GM15510 (cell line): ENCODE data around the gene NUCKS1.

Experiments used
- POLR2A ChIP-seq: IDR thresholded peaks from 3 replicates; pipeline ENCODE4 v1.6.1; 2011; ENCODE audit warnings: borderline replicate concordance; ENCODE audit not compliant: insufficient read length; ENCODE audit errors: extremely low read depth

The NUCKS1 gene

DNA sequence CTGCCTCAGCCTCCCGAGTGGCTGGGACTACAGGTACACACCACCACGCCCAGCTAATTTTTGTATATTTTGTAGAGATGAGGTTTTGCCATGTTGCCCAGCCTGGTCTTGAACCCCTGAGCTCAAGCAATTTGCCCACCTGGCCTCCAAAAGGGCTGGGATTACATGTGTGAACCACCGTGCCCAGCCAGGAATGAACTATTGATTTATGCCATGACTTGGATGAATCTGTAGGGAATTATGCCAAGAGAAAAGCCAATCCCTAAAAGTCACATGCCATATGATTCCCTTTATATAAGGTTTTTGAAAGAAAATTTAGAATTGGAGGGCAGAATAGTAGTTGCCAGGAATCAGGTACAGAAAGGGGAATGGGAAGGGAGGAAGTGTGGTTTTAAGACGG, 50.6 kb downstream of the NUCKS1 start:
- no peak for TF ChIP-seq POLR2A

- TF ChIP-seq POLR2A, result no peak
Observed at GRCh38 chr1:205698921-205699320, 51.1 kb downstream of the NUCKS1 start.

DNA sequence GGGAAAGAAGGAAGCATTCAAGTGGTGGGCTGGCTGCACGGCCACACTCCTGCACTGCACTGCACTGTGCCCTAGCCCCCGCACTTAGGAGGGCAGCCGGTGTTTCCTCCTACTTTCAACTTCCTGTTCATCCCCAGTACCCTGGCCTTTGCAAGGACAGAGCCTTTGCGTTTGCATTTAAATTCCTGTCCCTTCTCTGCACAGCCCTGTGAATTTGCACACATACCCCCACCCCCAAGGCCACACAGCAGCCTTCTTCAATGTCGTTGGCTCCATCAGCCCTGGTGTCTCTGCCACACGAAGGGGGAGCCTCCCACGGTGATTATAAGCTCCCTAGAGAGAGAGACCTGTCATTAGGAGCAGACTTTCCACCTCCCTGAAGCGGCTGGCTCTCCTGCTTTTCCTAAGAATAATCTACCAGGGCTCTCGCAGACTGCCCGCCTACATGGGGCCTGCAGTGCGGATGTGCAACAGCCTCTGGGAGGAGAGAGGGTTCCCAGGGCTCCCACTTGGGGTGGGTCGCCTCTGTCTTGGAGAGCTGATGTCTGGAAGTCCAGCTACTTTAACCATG, 56.5 kb downstream of the NUCKS1 start:
- no peak for TF ChIP-seq POLR2A

- TF ChIP-seq POLR2A, result no peak
Observed at GRCh38 chr1:205692423-205692822, 57.6 kb downstream of the NUCKS1 start.

GRCh38 chr1:205690122-205690756, 59.7 kb downstream of the NUCKS1 start:
- TF ChIP-seq POLR2A, result no peak

DNA sequence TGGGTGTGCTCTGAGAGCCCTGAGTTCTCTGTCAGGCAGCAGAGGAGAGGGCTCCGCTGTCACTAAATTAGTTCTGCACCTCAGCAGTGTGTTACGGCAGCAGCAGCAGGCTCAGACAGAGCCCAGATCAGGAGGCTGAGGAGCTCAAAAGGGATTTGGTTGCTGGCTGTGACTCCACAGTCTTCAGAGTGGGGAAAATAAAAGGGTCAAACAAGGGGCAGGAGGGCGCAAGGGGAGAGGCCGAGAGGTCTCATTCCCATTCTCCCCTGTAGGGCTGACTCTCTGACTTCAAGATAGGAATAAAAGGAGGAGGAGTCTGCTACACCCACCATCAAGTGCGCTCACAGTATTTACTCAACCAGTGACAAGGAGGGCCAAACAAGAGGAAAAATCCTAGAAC, 60.5 kb downstream of the NUCKS1 start:
- no peak for TF ChIP-seq POLR2A

DNA sequence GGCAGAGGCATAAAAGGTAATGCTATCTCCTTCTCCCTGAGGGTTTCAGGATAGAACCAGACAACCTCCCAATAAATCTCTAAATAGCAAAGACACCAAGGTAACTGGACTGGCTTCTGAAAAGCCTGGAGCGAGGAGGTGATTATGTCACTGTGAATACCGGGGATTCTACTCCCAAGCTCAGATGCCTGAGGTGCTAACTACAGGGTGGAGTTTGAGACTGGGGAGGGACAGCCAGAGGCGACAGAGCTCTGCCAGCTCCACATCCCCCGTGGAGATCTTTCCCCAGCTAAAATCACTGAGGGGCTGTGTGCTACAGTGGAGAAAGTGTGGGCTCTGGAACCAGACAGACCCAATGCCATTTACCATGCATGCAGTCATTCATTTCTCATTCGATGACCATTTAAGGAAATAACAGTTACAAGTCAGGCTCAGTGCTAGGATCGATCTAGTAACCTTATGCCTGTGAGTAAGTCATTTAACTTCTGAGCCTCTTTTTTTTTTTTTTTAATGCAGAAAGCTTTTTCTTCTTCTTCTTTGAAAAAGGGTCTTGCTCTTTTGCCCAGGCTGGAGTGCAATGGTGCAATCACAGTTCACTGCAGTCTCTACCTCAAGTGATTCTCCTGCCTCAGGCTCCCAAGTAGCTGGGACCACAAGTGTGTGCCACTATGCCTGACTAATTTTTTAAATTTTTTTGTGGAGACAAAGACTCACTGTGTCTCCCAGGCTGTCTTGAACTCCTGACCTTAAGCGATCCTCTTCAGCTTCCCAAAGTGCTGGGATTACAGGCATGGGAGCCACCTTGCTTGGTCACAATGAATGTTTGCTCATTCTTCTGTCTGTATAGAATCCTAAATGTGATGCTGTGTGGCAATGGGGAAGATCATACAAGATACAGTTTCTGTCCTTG, 61.6 kb downstream of the NUCKS1 start:
- TF ChIP-seq POLR2A, result no peak

DNA sequence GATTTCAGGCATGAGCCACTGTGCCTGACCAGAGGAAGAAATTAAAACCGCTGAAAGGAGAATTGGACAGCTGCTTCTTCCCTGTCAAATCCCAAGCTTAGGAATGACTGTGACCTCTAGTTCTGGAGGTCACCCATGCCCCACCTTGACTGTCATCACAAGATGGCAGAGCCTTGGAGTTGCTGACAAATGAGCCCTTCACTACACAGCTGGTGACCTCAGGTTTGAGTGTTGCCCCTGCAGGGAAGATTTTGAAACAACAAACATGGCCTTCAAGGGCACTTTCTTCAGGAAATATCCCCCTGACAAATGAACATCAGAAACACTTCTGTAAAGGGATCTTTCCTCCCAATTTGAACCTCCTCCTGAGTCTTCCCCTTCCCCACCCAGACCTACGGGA, 62.7 kb downstream of the NUCKS1 start:
- TF ChIP-seq POLR2A, result no peak

DNA sequence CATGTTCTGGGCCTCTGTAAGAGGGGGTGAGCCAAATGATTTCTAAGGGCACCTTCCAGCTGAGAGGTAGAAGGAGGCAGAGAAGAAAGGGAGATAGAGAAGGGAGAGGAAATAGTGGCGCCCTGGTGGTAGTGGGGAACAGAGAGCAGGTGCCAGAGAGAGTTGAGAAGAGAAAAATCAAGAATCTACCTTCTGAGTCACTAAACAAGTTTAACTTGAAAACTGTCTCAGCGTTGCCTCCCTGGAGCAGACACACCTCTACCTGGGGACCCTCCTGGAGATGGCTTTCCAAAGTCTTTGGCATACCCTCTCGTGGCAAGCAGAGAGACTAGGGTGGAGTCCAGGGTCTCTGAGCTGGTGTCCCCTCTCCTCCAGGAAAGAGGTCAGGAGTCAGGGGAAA, 68.6 kb downstream of the NUCKS1 start:
- TF ChIP-seq POLR2A, result no peak

DNA sequence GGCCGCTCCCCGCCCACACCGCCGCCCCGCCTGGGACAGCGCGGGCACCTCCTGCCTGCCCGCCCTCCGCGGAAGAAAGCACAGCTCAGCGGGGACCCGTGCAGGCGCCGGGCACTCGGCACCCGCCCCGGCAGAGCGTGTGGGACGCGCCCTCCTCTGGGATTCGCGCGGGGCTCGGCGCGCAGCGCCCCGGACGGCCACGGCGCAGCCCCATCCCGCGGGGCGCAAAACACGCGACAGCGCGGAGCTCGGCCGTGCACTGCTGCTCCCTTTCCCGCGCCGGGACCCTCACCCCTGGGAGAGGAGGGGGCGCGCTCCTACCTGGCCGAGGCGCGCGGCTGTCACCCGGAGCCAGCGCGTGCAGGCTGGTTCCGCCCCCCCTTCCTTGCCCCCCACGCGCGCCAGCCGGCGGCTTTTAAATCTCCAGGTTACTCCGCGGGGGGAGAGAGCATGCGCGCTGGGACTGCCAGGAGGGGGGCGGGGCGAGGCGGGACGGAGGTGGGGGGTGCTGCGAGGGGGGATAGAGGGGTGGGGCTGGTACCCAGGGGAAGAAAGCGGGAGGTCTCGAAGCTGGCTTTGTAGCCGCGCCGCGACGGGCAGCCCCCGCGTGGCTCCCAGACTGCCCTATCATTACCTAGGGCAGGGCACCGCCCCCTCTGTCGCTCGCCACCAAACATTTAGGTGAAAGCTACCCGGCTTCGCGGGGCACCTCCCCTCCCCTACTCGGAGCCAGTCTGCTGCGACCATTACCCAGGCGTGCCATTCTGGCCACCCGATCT, 69.7 kb downstream of the NUCKS1 start, which contains the start of gene SLC45A3:
Gene SLC45A3, minus strand, starts transcription at position 437 of the 779 bp plus-strand sequence. CDS start 15,853 bp downstream, outside the sequence.
- TF ChIP-seq POLR2A, result no peak

- TF ChIP-seq POLR2A, result no peak
Observed at GRCh38 chr1:205678286-205679111, 71.5 kb downstream of the NUCKS1 start.

GRCh38 chr1:205677167-205677566, 72.8 kb downstream of the NUCKS1 start:
- no peak for TF ChIP-seq POLR2A

DNA sequence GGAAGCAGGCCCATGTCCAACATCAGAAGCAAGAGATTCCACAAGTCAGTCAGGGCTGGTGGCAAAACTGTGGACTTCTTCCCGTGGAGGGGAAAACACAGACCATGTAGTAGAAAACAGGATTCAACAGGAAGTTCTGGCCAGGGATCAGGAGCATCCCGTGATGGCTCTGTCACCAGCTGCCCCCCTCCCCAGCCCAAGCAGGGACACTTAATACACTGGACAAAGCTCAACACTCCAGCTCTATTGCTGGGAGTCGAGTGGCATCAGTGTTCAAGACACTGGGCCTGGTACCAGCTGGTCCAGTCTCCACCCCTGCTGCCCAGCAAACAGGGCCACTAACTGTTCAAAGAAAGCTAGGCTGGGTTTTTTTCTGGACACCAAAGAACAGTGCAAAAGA, 73.4 kb downstream of the NUCKS1 start:
- no peak for TF ChIP-seq POLR2A

DNA sequence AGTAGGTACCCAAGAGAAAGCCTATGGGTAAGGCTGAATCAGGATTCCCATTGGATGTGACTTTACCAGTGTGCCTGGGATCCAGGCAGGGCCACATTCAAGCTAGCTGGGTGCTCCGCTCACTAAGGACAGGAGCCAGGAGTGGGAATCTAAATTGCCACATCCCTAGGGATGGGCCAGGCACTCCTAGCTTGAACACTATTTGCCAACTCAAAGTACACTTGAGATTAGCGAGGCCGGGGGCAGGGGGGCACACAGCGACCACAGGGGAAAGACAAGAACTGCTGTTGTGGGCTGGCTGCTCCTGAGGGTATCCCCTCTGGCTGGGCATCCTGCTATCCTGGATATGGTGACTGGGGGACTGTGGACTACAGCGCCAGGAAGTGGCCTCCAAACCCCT, 74.0 kb downstream of the NUCKS1 start:
- no peak for TF ChIP-seq POLR2A

DNA sequence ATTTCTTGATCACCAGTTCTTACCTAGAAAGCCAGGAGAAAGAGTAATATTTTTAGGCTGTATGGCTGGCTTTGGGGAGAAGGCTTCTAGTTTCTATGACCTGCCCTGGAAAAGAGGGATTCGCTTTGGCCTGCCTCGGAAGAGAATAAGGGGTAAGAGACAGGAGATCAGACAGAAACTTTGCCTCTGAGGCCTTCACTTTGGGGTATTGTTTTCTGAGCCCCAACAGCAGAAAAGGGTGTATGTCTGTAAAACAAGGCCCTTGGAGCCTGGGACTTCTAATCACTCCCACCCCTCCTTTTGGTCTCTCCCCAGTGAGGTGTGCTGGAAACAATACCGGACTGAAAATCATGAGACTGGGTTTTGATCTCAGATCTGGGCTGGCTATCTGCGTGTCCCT, 74.7 kb downstream of the NUCKS1 start:
- no peak for TF ChIP-seq POLR2A

DNA sequence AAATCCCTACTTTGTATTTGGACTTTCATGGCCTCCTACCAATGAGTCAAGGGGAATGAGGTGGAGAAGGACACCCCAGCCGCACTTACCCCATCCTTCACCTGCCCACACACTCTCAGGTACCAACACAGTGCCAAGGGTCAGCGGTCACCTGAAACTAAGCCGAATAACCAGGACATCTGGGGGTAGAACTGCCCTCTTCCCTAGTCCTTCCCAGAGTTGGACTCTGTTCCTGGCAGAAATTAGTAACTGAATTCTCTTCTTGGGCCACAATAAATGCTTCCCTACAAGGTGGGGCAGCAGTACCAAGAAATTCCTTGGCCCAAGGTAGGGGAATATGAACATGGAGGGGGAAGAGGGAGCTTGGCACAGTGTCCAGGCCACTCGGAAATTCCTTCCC, 77.0 kb downstream of the NUCKS1 start:
- no peak for TF ChIP-seq POLR2A
